ENCODE measurements around the gene TRAP1. TPM values are rescaled to one million over a fixed set of nuclear protein-coding genes. Genes with fewer than 3 reads are reported as not detected.
"Not testable (repeated sequence)": the region's sequence is repeated elsewhere in the genome, so short reads cannot be mapped to it uniquely, and the experiment has no call there.

The TRAP1 gene
- total RNA-seq, 1 donor from 2014 or later = 48.3 TPM

GRCh38 chr16:3735541-3735940 lies 18.2 kb upstream of the TRAP1 start:
- DNase-seq = no peak

GRCh38 chr16:3734758-3735221 lies 17.5 kb upstream of the TRAP1 start:
- DNase-seq = no peak

- DNase-seq = no peak
These were observed 16.9 kb upstream of the TRAP1 start for GRCh38 chr16:3734084-3734757.

GRCh38 chr16:3732171-3732570 lies 14.8 kb upstream of the TRAP1 start:
- no peak for DNase-seq

- no peak for DNase-seq
These were observed 14.0 kb upstream of the TRAP1 start for GRCh38 chr16:3731126-3731935.

GRCh38 chr16:3730161-3731125 lies 13.1 kb upstream of the TRAP1 start:
- no peak for DNase-seq

GRCh38 chr16:3729161-3730112 lies 12.1 kb upstream of the TRAP1 start:
- DNase-seq = no peak

- DNase-seq = no peak
These were observed 11.3 kb upstream of the TRAP1 start for GRCh38 chr16:3728424-3729160.

- no peak for DNase-seq
These were observed 10.6 kb upstream of the TRAP1 start for GRCh38 chr16:3727806-3728381.

- no peak for DNase-seq
These were observed 8.8 kb upstream of the TRAP1 start for GRCh38 chr16:3726021-3726687.

GRCh38 chr16:3725276-3725675 lies 8.0 kb upstream of the TRAP1 start:
- DNase-seq = no peak

- no peak for DNase-seq
These were observed 5.2 kb upstream of the TRAP1 start for GRCh38 chr16:3722508-3722907.

- DNase-seq = no peak
These were observed 3.1 kb upstream of the TRAP1 start for GRCh38 chr16:3720418-3720817.

- DNase-seq = no peak
These were observed 1.3 kb upstream of the TRAP1 start for GRCh38 chr16:3718628-3719027.

GRCh38 chr16:3718019-3718391 lies 681 bp upstream of the TRAP1 start:
- DNase-seq = no peak

- peak; percentile 47 for DNase-seq
These were observed 491 bp downstream of the TRAP1 start for GRCh38 chr16:3716831-3717234.

- no peak for DNase-seq
These were observed 1.9 kb downstream of the TRAP1 start for GRCh38 chr16:3715430-3715829.

GRCh38 chr16:3714378-3714777 lies 2.9 kb downstream of the TRAP1 start:
- DNase-seq = not testable (repeated sequence)

GRCh38 chr16:3713587-3714242 lies 3.6 kb downstream of the TRAP1 start:
- DNase-seq = no peak

All from dermis blood vessel endothelial cell (primary cell).